NT2/D1 (cell line): ENCODE results near the gene IL17RD.
"Not testable (repeated sequence)": the region's sequence is repeated elsewhere in the genome, so short reads cannot be mapped to it uniquely, and the experiment has no call there.

ENCODE experiments used
- DNase-seq: peaks from one replicate; pipeline ENCODE4 v3.0.0-alpha.2; 2011; ENCODE audit warnings: low read depth, low spot score
- H3K27me3 ChIP-seq: 2 replicates; pipeline ENCODE4 v1.6.0; 2011; ENCODE audit warnings: mild to moderate bottlenecking; ENCODE audit not compliant: insufficient read length, insufficient read depth
- H3K36me3 ChIP-seq: 2 replicates; pipeline ENCODE4 v1.6.1; 2011; ENCODE audit warnings: mild to moderate bottlenecking, low read length, mixed read lengths; ENCODE audit not compliant: insufficient read depth, insufficient read length
- H3K4me1 ChIP-seq: 2 replicates; pipeline ENCODE4 v1.5.1; 2011; ENCODE audit not compliant: insufficient read depth, insufficient read length
- H3K4me3 ChIP-seq: 2 replicates; pipeline ENCODE4 v1.5.1; 2011; ENCODE audit warnings: low read depth; ENCODE audit not compliant: insufficient read length
- H3K9ac ChIP-seq: 2 replicates; pipeline ENCODE4 v1.6.0; 2011; ENCODE audit warnings: low read depth; ENCODE audit not compliant: insufficient read length
- H3K9me3 ChIP-seq: 2 replicates; pipeline ENCODE4 v1.5.1; 2011; ENCODE audit warnings: mild to moderate bottlenecking, low read length; ENCODE audit not compliant: insufficient read depth
- SUZ12 ChIP-seq: IDR thresholded peaks from 2 replicates; pipeline ENCODE4 v1.6.1; 2011; ENCODE audit not compliant: insufficient read length, insufficient read depth; ENCODE audit errors: extremely low read depth
- YY1 ChIP-seq: IDR thresholded peaks from 2 replicates; pipeline ENCODE4 v1.6.1; 2011; ENCODE audit not compliant: insufficient read length, insufficient read depth
- ZNF274 ChIP-seq: IDR thresholded peaks from 2 replicates; pipeline ENCODE4 v1.6.1; 2011; ENCODE audit warnings: mild to moderate bottlenecking, low read depth, low read length

IL17RD gene

DNA sequence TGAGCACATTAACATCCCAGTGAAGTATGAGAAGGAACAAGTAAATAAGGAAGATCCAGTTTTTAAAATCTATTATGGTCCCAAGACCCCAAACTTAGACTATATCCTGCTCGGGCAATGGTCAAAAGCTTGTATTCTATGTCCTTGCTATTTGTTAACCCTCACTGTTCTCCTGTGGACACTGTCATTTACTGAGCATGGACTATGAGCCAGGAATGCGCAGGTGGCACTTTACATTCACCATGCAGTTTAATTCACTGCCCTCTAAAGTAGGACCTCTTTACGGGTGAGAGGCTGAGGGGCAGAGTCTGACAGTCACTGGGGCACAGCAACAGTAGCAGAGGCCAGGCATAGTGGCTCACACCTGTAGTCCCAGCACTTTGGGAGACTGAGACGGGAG lies 76.1 kb downstream of the IL17RD start:
- Histone ChIP-seq H3K9ac (no peak overlapping the region), H3K9me3 (no peaks in the 10 kb centered on the region), H3K4me1 (peaks cover 2% of the 10 kb centered on the region), H3K27me3 (no peaks in the 10 kb centered on the region), H3K4me3 (no peak overlapping the region), H3K36me3 (peaks cover 18% of the 10 kb centered on the region)
- DNase-seq = no peak
- no peak for TF ChIP-seq SUZ12

GRCh38 chr3:57088503-57088902 lies 76.7 kb downstream of the IL17RD start:
- H3K36me3 ChIP-seq = peaks cover 13% of the 10 kb centered on the region
- no peak overlapping the region for H3K9ac ChIP-seq
- no peak overlapping the region for H3K4me3 ChIP-seq
- H3K27me3 ChIP-seq = no peaks in the 10 kb centered on the region
- H3K4me1 ChIP-seq = peaks cover 2% of the 10 kb centered on the region
- DNase-seq = no peak
- TF ChIP-seq SUZ12 = no peak
- no peak for TF ChIP-seq YY1
- H3K9me3 ChIP-seq = no peaks in the 10 kb centered on the region

GRCh38 chr3:57087361-57088092 lies 77.6 kb downstream of the IL17RD start:
- no peak for DNase-seq
- no peaks in the 10 kb centered on the region for H3K27me3 ChIP-seq
- no peaks in the 10 kb centered on the region for H3K9me3 ChIP-seq
- H3K4me1 ChIP-seq = peaks cover 2% of the 10 kb centered on the region
- peaks cover 4% of the 10 kb centered on the region for H3K36me3 ChIP-seq
- no peak overlapping the region for H3K4me3 ChIP-seq
- no peak for TF ChIP-seq YY1
- TF ChIP-seq SUZ12 = no peak
- no peak for TF ChIP-seq ZNF274
- no peak overlapping the region for H3K9ac ChIP-seq

GRCh38 chr3:57086201-57086600 lies 79.0 kb downstream of the IL17RD start:
- peaks cover 2% of the 10 kb centered on the region for H3K27me3 ChIP-seq
- peaks cover 2% of the 10 kb centered on the region for H3K4me1 ChIP-seq
- peaks cover 1% of the 10 kb centered on the region for H3K36me3 ChIP-seq
- DNase-seq = no peak
- H3K9ac ChIP-seq = no peak overlapping the region
- TF ChIP-seq YY1 (no peak), SUZ12 (no peak), ZNF274 (no peak)
- no peak overlapping the region for H3K4me3 ChIP-seq
- no peaks in the 10 kb centered on the region for H3K9me3 ChIP-seq

DNA sequence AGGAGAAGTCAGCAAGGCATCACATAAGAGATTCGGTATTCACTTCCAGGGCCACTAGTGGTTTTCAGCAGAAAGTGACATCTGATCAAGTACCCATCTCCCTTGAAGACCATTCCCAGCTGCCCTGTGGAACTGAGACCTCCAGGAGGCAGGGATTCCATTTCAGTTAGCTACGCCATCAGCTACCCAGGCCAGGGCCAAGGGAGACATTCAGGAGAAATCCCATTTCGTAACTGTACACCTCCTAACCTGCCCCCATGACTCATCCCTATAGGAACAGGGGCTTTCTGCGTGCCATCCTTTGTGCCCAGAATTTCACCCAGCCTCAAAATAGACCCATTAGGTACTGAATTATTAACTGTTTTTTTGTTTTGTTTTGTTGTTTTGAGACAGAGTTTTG lies 79.9 kb downstream of the IL17RD start:
- no peak overlapping the region for H3K4me3 ChIP-seq
- H3K9me3 ChIP-seq = no peaks in the 10 kb centered on the region
- peaks cover 12% of the 10 kb centered on the region for H3K27me3 ChIP-seq
- TF ChIP-seq SUZ12 (no peak), YY1 (no peak), ZNF274 (no peak)
- H3K4me1 ChIP-seq = peaks cover 5% of the 10 kb centered on the region
- no peak for DNase-seq
- no peak overlapping the region for H3K9ac ChIP-seq
- no peaks in the 10 kb centered on the region for H3K36me3 ChIP-seq

DNA sequence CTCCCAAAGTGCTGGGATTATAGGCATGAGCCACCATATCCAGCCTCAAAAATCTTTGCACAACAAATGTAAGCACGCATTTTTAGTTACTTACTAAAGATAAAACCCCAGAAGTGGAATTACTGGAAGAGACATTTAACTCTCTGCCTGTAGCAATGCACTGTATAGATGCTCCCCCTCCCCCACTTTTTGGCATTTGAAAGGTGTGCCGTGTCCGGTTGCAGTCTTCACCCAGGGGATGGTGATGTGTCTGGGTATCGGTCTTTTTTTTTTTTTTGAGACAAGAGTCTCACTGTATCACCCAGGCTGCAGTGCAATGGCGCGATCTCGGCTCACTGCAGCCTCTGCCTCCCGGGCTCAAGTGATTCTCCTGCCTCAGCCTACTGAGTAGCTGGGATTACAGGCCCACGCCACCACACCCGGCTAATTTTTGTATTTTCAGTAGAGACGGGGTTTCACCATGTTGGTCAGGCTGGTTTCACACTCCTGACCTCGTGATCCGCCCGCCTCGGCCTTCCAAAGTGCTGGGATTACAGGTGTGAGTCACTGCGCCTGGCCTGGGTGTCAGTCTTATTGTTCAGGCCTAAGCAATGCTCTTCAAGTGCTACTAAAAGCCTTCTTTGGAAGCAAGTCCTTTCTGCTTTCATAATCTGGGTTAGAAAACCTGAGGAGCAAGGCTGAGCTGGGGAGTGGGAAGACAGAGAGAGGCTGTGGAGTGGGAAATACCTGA lies 81.7 kb downstream of the IL17RD start:
- H3K27me3 ChIP-seq = peaks cover 20% of the 10 kb centered on the region
- H3K4me1 ChIP-seq, H3K9ac ChIP-seq, H3K4me3 ChIP-seq, H3K36me3 ChIP-seq, DNase-seq, H3K9me3 ChIP-seq: not testable (repeated sequence)

- TF ChIP-seq SUZ12 = no peak
- TF ChIP-seq ZNF274 = no peak
- TF ChIP-seq YY1 = no peak
- H3K4me1 ChIP-seq = peaks cover 3% of the 10 kb centered on the region
- H3K9me3 ChIP-seq = no peaks in the 10 kb centered on the region
- H3K9ac ChIP-seq = no peak overlapping the region
- no peak overlapping the region for H3K4me3 ChIP-seq
- H3K36me3 ChIP-seq = no peaks in the 10 kb centered on the region
- peaks cover 29% of the 10 kb centered on the region for H3K27me3 ChIP-seq
- DNase-seq = no peak
Measured at GRCh38 chr3:57082481-57082880, 82.7 kb downstream of the IL17RD start.
